DND-41 (cell line): ENCODE measurements around the gene NLGN4X.

Experiments used
- ATAC-seq: fragments of 200-7000 bp; cut with Tn5 transposase; 3 replicates; pipeline ENCODE4 v1.9.1; 2021; ENCODE audit warnings: low read depth; ENCODE audit not compliant: insufficient read depth
- DNase-seq: peaks from one replicate; pipeline ENCODE4 v3.0.0-alpha.2; 2020
- H2AFZ ChIP-seq: 2 replicates; pipeline ENCODE4 v1.6.0; 2012; ENCODE audit warnings: low read depth, low read length
- H3K27ac ChIP-seq: 2 replicates; pipeline ENCODE4 v1.5.1; 2012; ENCODE audit warnings: low read length, inconsistent platforms
- H3K27me3 ChIP-seq: fragments of 200-600 bp; sonication (generic); 2 replicates; pipeline ENCODE4 v1.6.0; 2012; ENCODE audit warnings: low read length, mild to moderate bottlenecking, inconsistent platforms; ENCODE audit not compliant: insufficient read depth, poor library complexity
- H3K36me3 ChIP-seq: 2 replicates; pipeline ENCODE4 v1.5.1; 2012; ENCODE audit warnings: low read length, inconsistent platforms; ENCODE audit not compliant: insufficient read depth
- H3K4me1 ChIP-seq: 2 replicates; pipeline ENCODE4 v1.5.1; 2012; ENCODE audit warnings: mild to moderate bottlenecking, low read length; ENCODE audit not compliant: insufficient read depth
- H3K4me2 ChIP-seq: 2 replicates; pipeline ENCODE4 v1.6.0; 2012; ENCODE audit warnings: mild to moderate bottlenecking, moderate library complexity, low read length, inconsistent platforms; ENCODE audit not compliant: insufficient read depth
- H3K4me3 ChIP-seq, 2 experiments: fragments of 200-600 bp in 1 of 2; shearing (Covaris generic) in 1 of 2; 2 replicates each; pipeline ENCODE4 v1.5.1; 2012 to 2016; ENCODE audit warnings: inconsistent platforms in 2 of 2, low read length in 2 of 2, mild to moderate bottlenecking in 2 of 2, low read depth in 1 of 2, moderate library complexity in 1 of 2
- H3K79me2 ChIP-seq: 2 replicates; pipeline ENCODE4 v1.6.0; 2012; ENCODE audit warnings: low read length, inconsistent platforms; ENCODE audit not compliant: insufficient read depth
- H3K9ac ChIP-seq: 2 replicates; pipeline ENCODE4 v1.6.0; 2012; ENCODE audit warnings: low read depth, mild to moderate bottlenecking, inconsistent platforms, low read length, moderate library complexity
- H3K9me3 ChIP-seq: 2 replicates; pipeline ENCODE4 v1.5.1; 2012; ENCODE audit warnings: low read length, moderate library complexity, mild to moderate bottlenecking, inconsistent platforms; ENCODE audit not compliant: insufficient read depth, severe bottlenecking
- H4K20me1 ChIP-seq: 2 replicates; pipeline ENCODE4 v1.6.0; 2012; ENCODE audit warnings: low read length; ENCODE audit not compliant: insufficient read depth
- CTCF ChIP-seq: IDR thresholded peaks from 2 replicates; pipeline ENCODE4 v1.5.1; 2012; ENCODE audit warnings: borderline replicate concordance, low read length, moderate library complexity, mild to moderate bottlenecking; ENCODE audit not compliant: poor library complexity, severe bottlenecking; ENCODE audit errors: extremely low read depth
- EZH2 ChIP-seq: IDR thresholded peaks from 3 replicates; pipeline ENCODE4 v1.6.1; 2012; ENCODE audit warnings: borderline replicate concordance, low read depth, mild to moderate bottlenecking, moderate library complexity, low read length, inconsistent platforms; ENCODE audit not compliant: severe bottlenecking

NLGN4X gene

GRCh38 chrX:6244666-6245065 is 16.0 kb upstream of the NLGN4X start:
- H3K4me1 ChIP-seq = peaks cover 24% of the 10 kb centered on the region
- H3K36me3 ChIP-seq = no peaks in the 10 kb centered on the region
- peaks cover 4% of the 10 kb centered on the region; the same call in 1 of the 2 replicates for H3K79me2 ChIP-seq
- H3K4me2 ChIP-seq = no peak overlapping the region
- no peak overlapping the region for H2AFZ ChIP-seq
- H3K27me3 ChIP-seq = no peaks in the 10 kb centered on the region
- no peak for ATAC-seq
- H3K4me3 ChIP-seq = no peak overlapping the region
- no peak overlapping the region for H3K9ac ChIP-seq
- TF ChIP-seq EZH2 (no peak), CTCF (no peak)
- DNase-seq = no peak
- no peaks in the 10 kb centered on the region for H4K20me1 ChIP-seq
- H3K9me3 ChIP-seq = no peaks in the 10 kb centered on the region
- H3K27ac ChIP-seq = no peak overlapping the region

GRCh38 chrX:6238576-6238975 is 9.9 kb upstream of the NLGN4X start:
- ATAC-seq (no peak), DNase-seq (no peak)
- Histone ChIP-seq H3K4me2 (no peak overlapping the region), H3K4me1 (no peaks in the 10 kb centered on the region), H3K27ac (no peak overlapping the region), H4K20me1 (no peaks in the 10 kb centered on the region), H3K79me2 (no peaks in the 10 kb centered on the region), H3K36me3 (no peaks in the 10 kb centered on the region), H3K9me3 (no peaks in the 10 kb centered on the region), H3K9ac (no peak overlapping the region), H3K27me3 (no peaks in the 10 kb centered on the region), H3K4me3 (no peak overlapping the region), H2AFZ (no peak overlapping the region)
- TF ChIP-seq CTCF = no peak
- TF ChIP-seq EZH2 = no peak

- Histone ChIP-seq H3K9me3 (no peaks in the 10 kb centered on the region), H3K27me3 (no peaks in the 10 kb centered on the region), H3K27ac (peak overlapping the region; percentile 95), H2AFZ (no peak overlapping the region), H3K79me2 (peaks cover 75% of the 10 kb centered on the region), H3K9ac (peak overlapping the region; percentile 88), H4K20me1 (peaks cover 34% of the 10 kb centered on the region), H3K4me1 (peaks cover 32% of the 10 kb centered on the region), H3K4me3 (peak overlapping the region; percentile 76 to 78; a peak in 3 of 4 replicates), H3K36me3 (peaks cover 34% of the 10 kb centered on the region), H3K4me2 (peak overlapping the region; percentile 64)
- ATAC-seq (no peak), DNase-seq (no peak)
- TF ChIP-seq EZH2 (no peak), CTCF (no peak)
Observed at GRCh38 chrX:6227935-6228334, 732 bp downstream of the NLGN4X start.

GRCh38 chrX:6227453-6227835 is 1.2 kb downstream of the NLGN4X start:
- no peak for TF ChIP-seq CTCF
- no peak for TF ChIP-seq EZH2
- Histone ChIP-seq H3K36me3 (peaks cover 38% of the 10 kb centered on the region), H3K27me3 (no peaks in the 10 kb centered on the region), H3K9me3 (no peaks in the 10 kb centered on the region), H4K20me1 (peaks cover 38% of the 10 kb centered on the region), H3K4me3 (peak overlapping the region; percentile 76 to 78), H3K4me1 (peaks cover 37% of the 10 kb centered on the region), H2AFZ (no peak overlapping the region), H3K9ac (peak overlapping the region; percentile 88), H3K4me2 (peak overlapping the region; percentile 64), H3K79me2 (peaks cover 80% of the 10 kb centered on the region), H3K27ac (peak overlapping the region; percentile 95)
- peak; percentile 21 for ATAC-seq
- peak; percentile 65 for DNase-seq
